Pons (tissue), 1 donor: ENCODE results near the gene SLC8A1.

Experiments
- DNase-seq: peaks from one replicate; pipeline ENCODE4 v3.0.0-alpha.2; 2016; ENCODE audit warnings: low spot score

The SLC8A1 gene

GRCh38 chr2:40190457-40190856, 261.4 kb downstream of the SLC8A1 start:
- no peak for DNase-seq

- DNase-seq: no peak
Observed at GRCh38 chr2:40189881-40190280, 262.0 kb downstream of the SLC8A1 start.

- no peak for DNase-seq
Observed at GRCh38 chr2:40187054-40187453, 264.8 kb downstream of the SLC8A1 start.

GRCh38 chr2:40184551-40184950, 267.3 kb downstream of the SLC8A1 start:
- no peak for DNase-seq

- DNase-seq: no peak
Observed at GRCh38 chr2:40181855-40182254, 270.0 kb downstream of the SLC8A1 start.

- no peak for DNase-seq
Observed at GRCh38 chr2:40179801-40180200, 272.1 kb downstream of the SLC8A1 start.

GRCh38 chr2:40178971-40179370, 272.9 kb downstream of the SLC8A1 start:
- DNase-seq: no peak

- no peak for DNase-seq
Observed at GRCh38 chr2:40178171-40178778, 273.6 kb downstream of the SLC8A1 start.

GRCh38 chr2:40177366-40177765, 274.5 kb downstream of the SLC8A1 start:
- DNase-seq: no peak

- DNase-seq: no peak
Observed at GRCh38 chr2:40173276-40173675, 278.6 kb downstream of the SLC8A1 start.

- DNase-seq: no peak
Observed at GRCh38 chr2:40169856-40170255, 282.0 kb downstream of the SLC8A1 start.

GRCh38 chr2:40169430-40169829, 282.5 kb downstream of the SLC8A1 start:
- no peak for DNase-seq

GRCh38 chr2:40168546-40168945, 283.3 kb downstream of the SLC8A1 start:
- DNase-seq: no peak

- no peak for DNase-seq
Observed at GRCh38 chr2:40168032-40168431, 283.9 kb downstream of the SLC8A1 start.

GRCh38 chr2:40166006-40166405, 285.9 kb downstream of the SLC8A1 start:
- no peak for DNase-seq

GRCh38 chr2:40165509-40165844, 286.4 kb downstream of the SLC8A1 start:
- DNase-seq: no peak

- no peak for DNase-seq
Observed at GRCh38 chr2:40164736-40165508, 287.0 kb downstream of the SLC8A1 start.

GRCh38 chr2:40161986-40162385, 289.9 kb downstream of the SLC8A1 start:
- no peak for DNase-seq

- peak; percentile 46 for DNase-seq
Observed at GRCh38 chr2:40160751-40161218, 291.1 kb downstream of the SLC8A1 start.

GRCh38 chr2:40159333-40159732, 292.6 kb downstream of the SLC8A1 start:
- DNase-seq: no peak

GRCh38 chr2:40158781-40159180, 293.1 kb downstream of the SLC8A1 start:
- DNase-seq: no peak

- DNase-seq: no peak
Observed at GRCh38 chr2:40155728-40156127, 296.2 kb downstream of the SLC8A1 start.

GRCh38 chr2:40150266-40150665, 301.6 kb downstream of the SLC8A1 start:
- DNase-seq: peak; percentile 11

- DNase-seq: no peak
Observed at GRCh38 chr2:40148334-40148733, 303.6 kb downstream of the SLC8A1 start.
